IMR-90 (cell line): Measurements from ENCODE around the gene ROBO3. TPM values are rescaled to one million over a fixed set of nuclear protein-coding genes. Genes with fewer than 3 reads are reported as not detected.

Experiments used
- ATAC-seq: fragments of 200-7000 bp; cut with Tn5 transposase; 2 replicates; pipeline ENCODE4 v1.9.1; 2020; ENCODE audit warnings: low read depth, mild to moderate bottlenecking, moderate library complexity
- BruUV-seq: library from RNA; stranded (reverse); fragments of 400-500 nt; replicated peaks from 2 replicates; lab custom pipeline; 2021; lab: Mats Ljungman, UMichigan
- CTCF ChIA-PET: fragments of 300-600 bp; formaldehyde crosslinking; extraction: SDS; loops from one replicate; lab custom pipeline; 2021; ENCODE audit warnings: antibody characterized with exemption; lab: Yijun Ruan, JAX
- POLR2A ChIA-PET: fragments of 300-600 bp; sonication (Branson Sonifier 250); formaldehyde crosslinking; loops from one replicate; lab custom pipeline; 2022; ENCODE audit warnings: antibody characterized with exemption; ENCODE audit not compliant: unreplicated experiment; lab: Charles Lee
- DNase-seq: peaks from one replicate; pipeline ENCODE4 v3.0.0; 2013
- H2AFZ ChIP-seq: replicated peaks from 2 replicates; pipeline ENCODE3; 2013; ENCODE audit warnings: low read length, mild to moderate bottlenecking; ENCODE audit not compliant: poor library complexity
- H2AK5ac ChIP-seq: 2 replicates; pipeline ENCODE4 v1.6.1; 2013; ENCODE audit warnings: low read depth, low read length, inconsistent platforms
- H2AK9ac ChIP-seq: replicated peaks from 2 replicates; pipeline ENCODE3; 2013; ENCODE audit warnings: mild to moderate bottlenecking, low read depth, low read length, moderate library complexity; ENCODE audit not compliant: poor library complexity
- H2BK120ac ChIP-seq: 2 replicates; pipeline ENCODE4 v1.6.1; 2013; ENCODE audit warnings: low read depth, low read length, inconsistent platforms
- H2BK15ac ChIP-seq: 3 replicates; pipeline ENCODE4 v1.6.1; 2013; ENCODE audit warnings: low read depth, low read length, inconsistent platforms
- H2BK20ac ChIP-seq: 2 replicates; pipeline ENCODE4 v1.6.1; 2013; ENCODE audit warnings: low read depth, mild to moderate bottlenecking, inconsistent platforms, low read length, moderate library complexity
- H2BK5ac ChIP-seq: 2 replicates; pipeline ENCODE4 v1.6.1; 2013; ENCODE audit warnings: mild to moderate bottlenecking, low read depth, low read length, inconsistent platforms; ENCODE audit not compliant: poor library complexity, severe bottlenecking
- H3K14ac ChIP-seq: replicated peaks from 2 replicates; pipeline ENCODE4 v1.6.1; 2013; ENCODE audit warnings: low read depth, low read length, inconsistent platforms
- H3K18ac ChIP-seq: 2 replicates; pipeline ENCODE4 v1.6.1; 2013; ENCODE audit warnings: low read depth, low read length, control low read depth
- H3K23ac ChIP-seq: 2 replicates; pipeline ENCODE4 v1.6.1; 2013; ENCODE audit warnings: low read depth, low read length, inconsistent platforms
- H3K27ac ChIP-seq: 2 replicates; pipeline ENCODE4 v1.5.1; 2013; ENCODE audit warnings: mild to moderate bottlenecking, control low read depth, low read length; ENCODE audit not compliant: insufficient read depth
- H3K27me3 ChIP-seq: 2 replicates; pipeline ENCODE4 v1.6.1; 2013; ENCODE audit warnings: low read length; ENCODE audit not compliant: control insufficient read depth, insufficient read depth
- H3K36me3 ChIP-seq: 2 replicates; pipeline ENCODE4 v1.6.1; 2013; ENCODE audit warnings: low read length, mixed read lengths; ENCODE audit not compliant: control insufficient read depth, insufficient read depth
- H3K4ac ChIP-seq: 2 replicates; pipeline ENCODE4 v1.6.1; 2013; ENCODE audit warnings: low read depth, low read length, inconsistent platforms
- H3K4me1 ChIP-seq: 2 replicates; pipeline ENCODE4 v1.6.1; 2013; ENCODE audit warnings: low read length, mixed read lengths; ENCODE audit not compliant: control insufficient read depth, insufficient read depth
- H3K4me2 ChIP-seq: 2 replicates; pipeline ENCODE4 v1.6.1; 2013; ENCODE audit warnings: low read depth, mild to moderate bottlenecking, control low read depth, low read length, moderate library complexity
- H3K4me3 ChIP-seq: 2 replicates; pipeline ENCODE4 v1.5.1; 2013; ENCODE audit warnings: low read depth, mild to moderate bottlenecking, control low read depth, low read length, moderate library complexity; ENCODE audit not compliant: insufficient read depth
- H3K56ac ChIP-seq: 2 replicates; pipeline ENCODE4 v1.6.1; 2013; ENCODE audit warnings: low read length, inconsistent platforms; ENCODE audit not compliant: insufficient read depth; ENCODE audit errors: extremely low read depth
- H3K79me1 ChIP-seq, 2 experiments: 2 replicates each; pipeline ENCODE4 v1.6.1; 2013; ENCODE audit warnings: low read length in 2 of 2, inconsistent platforms in 1 of 2, low read depth in 1 of 2
- H3K9ac ChIP-seq: 2 replicates; pipeline ENCODE4 v1.6.1; 2013; ENCODE audit warnings: low read depth, low read length, control low read depth
- H3K9me1 ChIP-seq: 2 replicates; pipeline ENCODE4 v1.6.1; 2013; ENCODE audit warnings: low read length, inconsistent platforms; ENCODE audit not compliant: insufficient read depth
- H3K9me3 ChIP-seq: 2 replicates; pipeline ENCODE4 v1.6.1; 2013; ENCODE audit warnings: low read length; ENCODE audit not compliant: control insufficient read depth, insufficient read depth
- H4K20me1 ChIP-seq: 2 replicates; pipeline ENCODE4 v1.6.1; 2013; ENCODE audit warnings: low read length, inconsistent platforms; ENCODE audit not compliant: insufficient read depth
- H4K5ac ChIP-seq: 2 replicates; pipeline ENCODE4 v1.6.1; 2013; ENCODE audit warnings: mild to moderate bottlenecking, low read depth, low read length, control low read depth
- H4K8ac ChIP-seq, 2 experiments: 2 replicates each; pipeline ENCODE4 v1.6.1; 2013; ENCODE audit warnings: low read depth in 2 of 2, low read length in 2 of 2, control low read depth in 1 of 2, inconsistent platforms in 1 of 2
- H4K91ac ChIP-seq: 2 replicates; pipeline ENCODE4 v1.6.1; 2013; ENCODE audit warnings: low read depth, low read length, inconsistent platforms; ENCODE audit not compliant: insufficient read depth
- CEBPB ChIP-seq: IDR thresholded peaks from 2 replicates; pipeline ENCODE4 v1.6.1; 2012; ENCODE audit warnings: low read depth, low read length, improper control_type of control experiment
- FOS ChIP-seq: fragments of 150-350 bp; IDR thresholded peaks from 2 replicates; pipeline ENCODE4 v1.6.1; 2016; ENCODE audit warnings: low read depth, low read length
- USF2 ChIP-seq: fragments of 150-350 bp; IDR thresholded peaks from 2 replicates; pipeline ENCODE4 v1.6.1; 2017; ENCODE audit warnings: mild to moderate bottlenecking, antibody characterized with exemption, low read length, low read depth
- WGBS, 2 experiments: methylation state at CpG; one replicate each; pipeline versions ENCODE4 v1.1.5 to v1.1.7; 2013; ENCODE audit warnings: missing lambda C conversion rate in 2 of 2; ENCODE audit not compliant: insufficient read length in 1 of 2; ENCODE audit errors: extremely low coverage in 2 of 2; 5-methylcytosine and 5-hydroxymethylcytosine counted together
- dilution Hi-C: fragments of 300-500 bp; cut with HindIII; formaldehyde crosslinking; loops from one replicate; pipeline ENCODE4 v1.14.3; 2018; ENCODE audit warnings: low sequenced_read_pairs; ENCODE audit not compliant: unreplicated experiment
- in situ Hi-C: fragments of 300-500 bp; cut with MboI; formaldehyde crosslinking; loops from 3 replicates; pipeline ENCODE4 v1.14.3; 2019; ENCODE audit warnings: low sequenced_read_pairs, inconsistent platforms, mixed read lengths
- intact Hi-C: fragments of 100-400 bp; cut with micrococcal nuclease; formaldehyde crosslinking; loops from 2 replicates; pipeline ENCODE4 v1.10.0; 2022
- polyA plus RNA-seq, 3 experiments: library from polyadenylated mRNA; depleted of rRNA; stranded (reverse); fragments of >200 nt; gene quantifications; 2 replicates each; pipeline ENCODE4 v1.2.3, GENCODE V29; 2012; ENCODE audit warnings: low replicate concordance in 1 of 3
- total RNA-seq: library from RNA; depleted of rRNA; stranded (reverse); fragments of >200 nt; gene quantifications from 2 replicates; pipeline ENCODE4 v1.2.3, GENCODE V29; 2012

The ROBO3 gene
- total and polyA plus RNA-seq, 2 of the 4 experiments (the other 2 are of a cell fraction), result 12.0 to 54.1 TPM

DNA sequence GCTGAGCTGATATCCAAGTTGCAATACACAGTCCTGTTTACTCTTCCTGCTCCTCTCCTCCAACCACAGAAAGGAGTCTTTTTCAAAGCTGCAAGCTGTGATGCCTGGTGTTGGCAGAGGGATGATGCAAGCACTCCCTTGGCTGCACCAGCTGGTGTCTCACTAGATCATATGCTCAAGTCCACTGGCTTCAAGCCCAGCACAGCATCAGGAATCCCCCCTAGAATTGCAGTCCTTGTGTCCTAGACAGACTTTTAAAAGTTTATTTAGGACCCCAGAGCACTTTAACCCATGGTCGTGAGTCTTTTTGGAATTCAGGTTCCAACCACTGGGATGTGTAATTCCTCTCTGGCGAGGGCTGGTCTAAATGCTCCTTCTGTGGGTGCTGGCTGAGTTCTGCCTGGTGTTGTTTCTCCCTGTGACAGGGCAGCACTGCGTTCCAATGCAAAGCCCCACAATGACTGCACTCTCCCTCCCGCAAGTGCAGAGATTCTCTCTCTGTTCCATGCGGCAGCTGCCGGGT lies 51.9 kb downstream of the ROBO3 start:
- Histone ChIP-seq H3K27me3 (no peaks in the 10 kb centered on the region), H3K4me3 (no peak overlapping the region), H3K36me3 (no peaks in the 10 kb centered on the region), H2BK5ac (peak overlapping the region; percentile 31), H3K4me1 (peaks cover 8% of the 10 kb centered on the region), H3K4ac (peak overlapping the region; percentile 87), H4K91ac (peak overlapping the region; percentile 40), H3K18ac (peak overlapping the region; percentile 31), H4K8ac (peak overlapping the region in 1 of 2 experiments; percentile 86; a peak in 2 of 4 replicates), H3K56ac (no peak overlapping the region; the same call in 1 of the 2 replicates), H3K4me2 (no peak overlapping the region), H2BK120ac (peak overlapping the region; percentile 86), H3K9me3 (peaks cover 2% of the 10 kb centered on the region; the same call in 1 of the 2 replicates), H2AK5ac (peak overlapping the region; percentile 83), H2BK15ac (peak overlapping the region; percentile 47; the same call in 2 of the 3 replicates), H2AK9ac (peak overlapping the region; percentile 30), H2BK20ac (peak overlapping the region; percentile 78), H3K9ac (no peak overlapping the region), H3K14ac (peak overlapping the region; percentile 74), H3K79me1 (peaks cover 0 to 3% of the 10 kb centered on the region in 2 experiments; a peak in 1 of 4 replicates), H3K9me1 (peaks cover 24% of the 10 kb centered on the region; the same call in 1 of the 2 replicates), H4K5ac (peak overlapping the region; percentile 37), H4K20me1 (no peaks in the 10 kb centered on the region), H3K27ac (peak overlapping the region; percentile 63; the same call in 1 of the 2 replicates), H3K23ac (peak overlapping the region; percentile 58; the same call in 1 of the 2 replicates), H2AFZ (peak overlapping the region; percentile 86)
- no TSS peak for BruUV-seq
- dilution Hi-C loops, result no loop called here
- WGBS, 2 experiments, result no CpG with 5 or more reads among the region's 6 CpGs
- ChIA-PET POLR2A (no interaction called here), CTCF (interaction anchor here (0.9 to 1.2 kb wide), 2 partner anchors 10 to 12 kb away, joined by 3 read pairs; no protein-coding TSS in a partner anchor)
- intact Hi-C loops, result no loop called here
- ATAC-seq (peak; percentile 63), DNase-seq (peak; percentile 89)
- TF ChIP-seq FOS, result no peak
- peak; percentile 89 for TF ChIP-seq CEBPB
- peak; percentile 19; the same call in 1 of the 2 replicates for TF ChIP-seq USF2
- in situ Hi-C loops, result no loop called here
